SK-N-SH (cell line): ENCODE data around the gene RABGAP1L. TPM values are rescaled to one million over a fixed set of nuclear protein-coding genes. Genes with fewer than 3 reads are reported as not detected.

Experiments used
- CTCF ChIA-PET: fragments of 300-600, 350-600 bp; formaldehyde crosslinking; extraction: SDS; loops from one replicate; lab custom pipeline; 2021; lab: Yijun Ruan, JAX
- POLR2A ChIA-PET: fragments of 350-600 bp; sonication (Branson Sonifier 250); formaldehyde crosslinking; extraction: SDS; loops from one replicate; lab custom pipeline; 2020; ENCODE audit warnings: antibody characterized with exemption, inconsistent platforms; lab: Yijun Ruan, JAX
- DNase-seq: peaks from one replicate; pipeline ENCODE4 v3.0.0; 2012
- H2AFZ ChIP-seq: fragments of 200-600 bp; sonication (generic); 2 replicates; pipeline ENCODE4 v1.8.1; 2016; ENCODE audit warnings: antibody characterized with exemption, mild to moderate bottlenecking, low read depth
- H3F3A ChIP-seq: fragments of 200-600 bp; sonication (generic); replicated peaks from 2 replicates; pipeline ENCODE3; 2016; ENCODE audit warnings: antibody characterized with exemption, mild to moderate bottlenecking; ENCODE audit not compliant: insufficient read depth
- H3K27ac ChIP-seq, 2 experiments: fragments of 200-500 bp in 1 of 2; fragments of 200-600 bp in 1 of 2; sonication (Bioruptor generic) in 1 of 2; sonication (generic), shearing (Covaris generic) in 1 of 2; 2 replicates each; pipeline versions ENCODE4 v1.5.1 to v1.6.1; 2014 to 2016; ENCODE audit warnings: low read depth in 2 of 2, inconsistent platforms in 1 of 2, low read length in 1 of 2, mild to moderate bottlenecking in 1 of 2, mixed read lengths in 1 of 2
- H3K27me3 ChIP-seq: fragments of 200-600 bp; sonication (generic), shearing (Covaris generic); 2 replicates; pipeline ENCODE4 v1.6.1; 2016; ENCODE audit warnings: mixed run types; ENCODE audit not compliant: insufficient read depth
- H3K36me3 ChIP-seq, 2 experiments: fragments of 200-500 bp in 1 of 2; fragments of 200-600 bp in 1 of 2; sonication (Bioruptor generic) in 1 of 2; sonication (generic) in 1 of 2; replicated peaks in 1 of 2; 2 replicates each; pipeline versions ENCODE3 to v1.5.1; 2014 to 2016; ENCODE audit warnings: low read length in 1 of 2, mild to moderate bottlenecking in 1 of 2; ENCODE audit not compliant: insufficient read depth in 2 of 2, control insufficient read depth in 1 of 2
- H3K4me1 ChIP-seq, 2 experiments: fragments of 200-500 bp in 1 of 2; fragments of 200-600 bp in 1 of 2; sonication (Bioruptor generic) in 1 of 2; sonication (generic), shearing (Covaris generic) in 1 of 2; 2 replicates each; pipeline versions ENCODE4 v1.5.1 to v1.6.1; 2014 to 2016; ENCODE audit warnings: low read depth in 1 of 2, low read length in 1 of 2, mixed run types in 1 of 2; ENCODE audit not compliant: insufficient read depth in 2 of 2, control insufficient read depth in 1 of 2
- H3K4me2 ChIP-seq: fragments of 200-600 bp; sonication (generic), shearing (Covaris generic); 2 replicates; pipeline ENCODE4 v1.6.1; 2017; ENCODE audit warnings: mixed run types
- H3K4me3 ChIP-seq, 2 experiments: fragments of 200-500 bp in 1 of 2; fragments of 200-600 bp in 1 of 2; sonication (Bioruptor generic) in 1 of 2; sonication (generic), shearing (Covaris generic) in 1 of 2; 2 replicates each; pipeline versions ENCODE4 v1.5.1 to v1.8.1; 2014 to 2016; ENCODE audit warnings: low read depth in 2 of 2, inconsistent platforms in 1 of 2, low read length in 1 of 2, mild to moderate bottlenecking in 1 of 2, mixed read lengths in 1 of 2, moderate library complexity in 1 of 2
- H3K79me2 ChIP-seq: fragments of 200-600 bp; sonication (generic); 2 replicates; pipeline ENCODE4 v1.8.1; 2017; ENCODE audit warnings: mild to moderate bottlenecking; ENCODE audit not compliant: insufficient read depth
- H3K9ac ChIP-seq: fragments of 200-600 bp; sonication (generic); 2 replicates; pipeline ENCODE4 v1.6.1; 2017; ENCODE audit warnings: mixed run types
- H3K9me2 ChIP-seq: fragments of 200-600 bp; sonication (generic); 2 replicates; pipeline ENCODE4 v1.6.1; 2017; ENCODE audit warnings: mixed run types
- H3K9me3 ChIP-seq: fragments of 200-600 bp; sonication (generic); 2 replicates; pipeline ENCODE4 v1.6.1; 2017; ENCODE audit warnings: mixed run types, mild to moderate bottlenecking, moderate library complexity
- H4K20me1 ChIP-seq: fragments of 200-600 bp; sonication (generic); 2 replicates; pipeline ENCODE4 v1.6.1; 2017; ENCODE audit warnings: mild to moderate bottlenecking, mixed run types; ENCODE audit not compliant: insufficient read depth
- CHD2 ChIP-seq: fragments of 150-350 bp; IDR thresholded peaks from 2 replicates; pipeline ENCODE4 v1.6.1; 2018; ENCODE audit warnings: low read length; ENCODE audit not compliant: partially characterized antibody
- CTCF ChIP-seq: fragments of 200-600 bp; sonication (generic); IDR thresholded peaks from 2 replicates; pipeline ENCODE4 v1.6.1; 2017; ENCODE audit warnings: antibody characterized with exemption, mild to moderate bottlenecking, moderate library complexity
- EP300 ChIP-seq, 2 experiments: IDR thresholded peaks; 2 replicates each; pipeline versions ENCODE4 v1.4.0 to v1.6.1; 2012; ENCODE audit warnings: borderline replicate concordance in 1 of 2, low read depth in 1 of 2, low read length in 1 of 2
- FOXJ3 ChIP-seq: sonication (generic); formaldehyde crosslinking; IDR thresholded peaks from 2 replicates; pipeline ENCODE4 v1.5.1; 2020; ENCODE audit warnings: mild to moderate bottlenecking, missing genetic modification reagents
- GABPA ChIP-seq: IDR thresholded peaks from 2 replicates; pipeline ENCODE4 v1.4.0; 2012; ENCODE audit warnings: low read depth, mild to moderate bottlenecking
- JUND ChIP-seq: IDR thresholded peaks from 2 replicates; pipeline ENCODE4 v1.4.0; 2012
- MEF2A ChIP-seq: IDR thresholded peaks from 2 replicates; pipeline ENCODE4 v1.4.0; 2012; ENCODE audit warnings: low read depth, borderline replicate concordance
- MXI1 ChIP-seq: IDR thresholded peaks from 2 replicates; pipeline ENCODE4 v1.6.1; 2012; ENCODE audit warnings: mild to moderate bottlenecking, low read depth, low read length, improper control_type of control experiment
- NFIC ChIP-seq: IDR thresholded peaks from 2 replicates; pipeline ENCODE4 v1.4.0; 2012; ENCODE audit warnings: borderline replicate concordance
- NRF1 ChIP-seq: IDR thresholded peaks from 2 replicates; pipeline ENCODE4 v1.6.1; 2012; ENCODE audit warnings: low read depth, mild to moderate bottlenecking, low read length
- POLR2AphosphoS5 ChIP-seq: IDR thresholded peaks from 2 replicates; pipeline ENCODE4 v1.6.1; 2012; ENCODE audit warnings: low read depth, low read length
- RCOR1 ChIP-seq: fragments of 150-350 bp; IDR thresholded peaks from 2 replicates; pipeline ENCODE4 v1.6.1; 2017; ENCODE audit warnings: antibody characterized with exemption, low read length
- RFX5 ChIP-seq: IDR thresholded peaks from 2 replicates; pipeline ENCODE4 v1.6.1; 2012; ENCODE audit warnings: mild to moderate bottlenecking, improper control_type of control experiment, low read length
- SIN3A ChIP-seq: IDR thresholded peaks from 2 replicates; pipeline ENCODE4 v1.6.1; 2012; ENCODE audit warnings: low read depth, mild to moderate bottlenecking, low read length, moderate library complexity, borderline replicate concordance
- SMC3 ChIP-seq: IDR thresholded peaks from 2 replicates; pipeline ENCODE4 v1.6.1; 2012; ENCODE audit warnings: low read depth, low read length, improper control_type of control experiment
- TCF12 ChIP-seq: IDR thresholded peaks from 2 replicates; pipeline ENCODE4 v1.4.0; 2012
- USF1 ChIP-seq: IDR thresholded peaks from 2 replicates; pipeline ENCODE4 v1.4.0; 2012; ENCODE audit warnings: low read depth, borderline replicate concordance
- YY1 ChIP-seq: IDR thresholded peaks from 2 replicates; pipeline ENCODE4 v1.4.0; 2012; ENCODE audit warnings: low read depth, mild to moderate bottlenecking
- WGBS: methylation state at CpG from one replicate; pipeline ENCODE4 v1.1.6; 2017; ENCODE audit warnings: low lambda C conversion rate; 5-methylcytosine and 5-hydroxymethylcytosine counted together
- polyA plus RNA-seq, 3 experiments: library from polyadenylated mRNA; depleted of rRNA; stranded (reverse); fragments of >200 nt; gene quantifications; 2 replicates each; pipeline ENCODE4 v1.2.3, GENCODE V29; 2012
- TF ChIP-seq, protein P1 (sequence below): IDR thresholded peaks from 2 replicates; pipeline ENCODE4; 2012
- TF ChIP-seq, protein P2 (sequence below): fragments of 150-350 bp; IDR thresholded peaks from 2 replicates; pipeline ENCODE4 v1.6.1; 2016; ENCODE audit warnings: mild to moderate bottlenecking, low read depth, low read length
- TF ChIP-seq, protein P3 (sequence below): IDR thresholded peaks from 2 replicates; pipeline ENCODE4 v1.4.0; 2012; ENCODE audit warnings: low read depth, borderline replicate concordance
- TF ChIP-seq, protein P4 (sequence below): IDR thresholded peaks from 2 replicates; pipeline ENCODE4 v1.6.1; 2012; ENCODE audit warnings: mild to moderate bottlenecking, low read depth, low read length, moderate library complexity
- TF ChIP-seq, protein P5 (sequence below): fragments of 150-350 bp; IDR thresholded peaks from 2 replicates; pipeline ENCODE4 v1.6.1; 2017; ENCODE audit warnings: antibody characterized with exemption, low read length, low read depth, borderline replicate concordance

Gene RABGAP1L
- polyA plus RNA-seq, 1 of the 3 experiments (the other 2 are of a cell fraction), result 7.2 TPM

DNA sequence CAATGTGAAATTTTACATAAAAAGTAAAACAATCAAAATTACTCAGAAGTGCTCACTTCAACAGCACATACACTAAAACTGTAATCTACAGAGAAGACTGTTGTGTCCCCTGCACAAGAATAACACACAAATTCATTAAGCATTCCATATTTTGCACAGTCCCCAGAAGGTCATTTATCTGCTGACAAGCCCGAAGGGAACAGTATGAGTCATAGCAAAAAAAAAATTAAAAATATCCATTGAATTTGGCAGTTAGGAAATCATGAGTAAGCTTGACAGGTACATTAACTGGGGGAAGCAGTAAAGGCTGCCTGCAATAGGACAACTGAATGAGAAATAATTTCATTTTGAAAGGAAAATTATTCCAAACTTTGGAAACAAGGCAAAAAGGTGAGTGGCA is 837.2 kb downstream of the RABGAP1L start:
- Histone ChIP-seq H3F3A (peaks cover 4% of the 10 kb centered on the region), H3K9ac (no peak overlapping the region), H3K27ac (peak overlapping the region in 1 of 2 experiments; percentile 25; a peak in 1 of 4 replicates), H3K4me2 (no peak overlapping the region), H3K79me2 (peaks cover 15% of the 10 kb centered on the region), H3K9me3 (no peaks in the 10 kb centered on the region), H3K36me3 (peaks cover 4 to 9% of the 10 kb centered on the region in 2 experiments), H3K9me2 (no peaks in the 10 kb centered on the region), H3K4me1 (peaks cover 0 to 6% of the 10 kb centered on the region in 2 experiments; a peak in 2 of 4 replicates), H3K27me3 (no peaks in the 10 kb centered on the region), H2AFZ (no peak overlapping the region), H4K20me1 (no peaks in the 10 kb centered on the region), H3K4me3 (no peak overlapping the region)
- ChIA-PET POLR2A (interaction anchor here (0.6 kb wide), 1 partner anchor 228 kb away, joined by 4 read pairs; no protein-coding TSS in a partner anchor), CTCF (interaction anchor here (1.1 to 2.2 kb wide), 2 partner anchors 14 to 226 kb away, joined by 5 to 7 read pairs; no protein-coding TSS in a partner anchor)
- no peak for DNase-seq
- WGBS, result 15% methylated on average over 1 of the region's 1 CpG
- no peak for TF ChIP-seq MXI1
- TF ChIP-seq, protein P1, sequence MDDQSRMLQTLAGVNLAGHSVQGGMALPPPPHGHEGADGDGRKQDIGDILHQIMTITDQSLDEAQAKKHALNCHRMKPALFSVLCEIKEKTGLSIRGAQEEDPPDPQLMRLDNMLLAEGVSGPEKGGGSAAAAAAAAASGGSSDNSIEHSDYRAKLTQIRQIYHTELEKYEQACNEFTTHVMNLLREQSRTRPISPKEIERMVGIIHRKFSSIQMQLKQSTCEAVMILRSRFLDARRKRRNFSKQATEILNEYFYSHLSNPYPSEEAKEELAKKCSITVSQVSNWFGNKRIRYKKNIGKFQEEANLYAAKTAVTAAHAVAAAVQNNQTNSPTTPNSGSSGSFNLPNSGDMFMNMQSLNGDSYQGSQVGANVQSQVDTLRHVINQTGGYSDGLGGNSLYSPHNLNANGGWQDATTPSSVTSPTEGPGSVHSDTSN, result peak; percentile 67
- 0 out of 2 replicates have a peak, but pooled peaks have one; percentile 8 for TF ChIP-seq TCF12
- no peak for TF ChIP-seq NRF1
- no peak for TF ChIP-seq YY1
- TF ChIP-seq, protein P2, sequence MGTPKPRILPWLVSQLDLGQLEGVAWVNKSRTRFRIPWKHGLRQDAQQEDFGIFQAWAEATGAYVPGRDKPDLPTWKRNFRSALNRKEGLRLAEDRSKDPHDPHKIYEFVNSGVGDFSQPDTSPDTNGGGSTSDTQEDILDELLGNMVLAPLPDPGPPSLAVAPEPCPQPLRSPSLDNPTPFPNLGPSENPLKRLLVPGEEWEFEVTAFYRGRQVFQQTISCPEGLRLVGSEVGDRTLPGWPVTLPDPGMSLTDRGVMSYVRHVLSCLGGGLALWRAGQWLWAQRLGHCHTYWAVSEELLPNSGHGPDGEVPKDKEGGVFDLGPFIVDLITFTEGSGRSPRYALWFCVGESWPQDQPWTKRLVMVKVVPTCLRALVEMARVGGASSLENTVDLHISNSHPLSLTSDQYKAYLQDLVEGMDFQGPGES, result no peak
- no peak for TF ChIP-seq SMC3
- no peak for TF ChIP-seq CHD2
- TF ChIP-seq, protein P3, sequence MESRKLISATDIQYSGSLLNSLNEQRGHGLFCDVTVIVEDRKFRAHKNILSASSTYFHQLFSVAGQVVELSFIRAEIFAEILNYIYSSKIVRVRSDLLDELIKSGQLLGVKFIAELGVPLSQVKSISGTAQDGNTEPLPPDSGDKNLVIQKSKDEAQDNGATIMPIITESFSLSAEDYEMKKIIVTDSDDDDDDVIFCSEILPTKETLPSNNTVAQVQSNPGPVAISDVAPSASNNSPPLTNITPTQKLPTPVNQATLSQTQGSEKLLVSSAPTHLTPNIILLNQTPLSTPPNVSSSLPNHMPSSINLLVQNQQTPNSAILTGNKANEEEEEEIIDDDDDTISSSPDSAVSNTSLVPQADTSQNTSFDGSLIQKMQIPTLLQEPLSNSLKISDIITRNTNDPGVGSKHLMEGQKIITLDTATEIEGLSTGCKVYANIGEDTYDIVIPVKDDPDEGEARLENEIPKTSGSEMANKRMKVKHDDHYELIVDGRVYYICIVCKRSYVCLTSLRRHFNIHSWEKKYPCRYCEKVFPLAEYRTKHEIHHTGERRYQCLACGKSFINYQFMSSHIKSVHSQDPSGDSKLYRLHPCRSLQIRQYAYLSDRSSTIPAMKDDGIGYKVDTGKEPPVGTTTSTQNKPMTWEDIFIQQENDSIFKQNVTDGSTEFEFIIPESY, result no peak
- TF ChIP-seq SIN3A, result no peak
- no peak for TF ChIP-seq RCOR1
- no peak for TF ChIP-seq POLR2AphosphoS5
- TF ChIP-seq, protein P4, sequence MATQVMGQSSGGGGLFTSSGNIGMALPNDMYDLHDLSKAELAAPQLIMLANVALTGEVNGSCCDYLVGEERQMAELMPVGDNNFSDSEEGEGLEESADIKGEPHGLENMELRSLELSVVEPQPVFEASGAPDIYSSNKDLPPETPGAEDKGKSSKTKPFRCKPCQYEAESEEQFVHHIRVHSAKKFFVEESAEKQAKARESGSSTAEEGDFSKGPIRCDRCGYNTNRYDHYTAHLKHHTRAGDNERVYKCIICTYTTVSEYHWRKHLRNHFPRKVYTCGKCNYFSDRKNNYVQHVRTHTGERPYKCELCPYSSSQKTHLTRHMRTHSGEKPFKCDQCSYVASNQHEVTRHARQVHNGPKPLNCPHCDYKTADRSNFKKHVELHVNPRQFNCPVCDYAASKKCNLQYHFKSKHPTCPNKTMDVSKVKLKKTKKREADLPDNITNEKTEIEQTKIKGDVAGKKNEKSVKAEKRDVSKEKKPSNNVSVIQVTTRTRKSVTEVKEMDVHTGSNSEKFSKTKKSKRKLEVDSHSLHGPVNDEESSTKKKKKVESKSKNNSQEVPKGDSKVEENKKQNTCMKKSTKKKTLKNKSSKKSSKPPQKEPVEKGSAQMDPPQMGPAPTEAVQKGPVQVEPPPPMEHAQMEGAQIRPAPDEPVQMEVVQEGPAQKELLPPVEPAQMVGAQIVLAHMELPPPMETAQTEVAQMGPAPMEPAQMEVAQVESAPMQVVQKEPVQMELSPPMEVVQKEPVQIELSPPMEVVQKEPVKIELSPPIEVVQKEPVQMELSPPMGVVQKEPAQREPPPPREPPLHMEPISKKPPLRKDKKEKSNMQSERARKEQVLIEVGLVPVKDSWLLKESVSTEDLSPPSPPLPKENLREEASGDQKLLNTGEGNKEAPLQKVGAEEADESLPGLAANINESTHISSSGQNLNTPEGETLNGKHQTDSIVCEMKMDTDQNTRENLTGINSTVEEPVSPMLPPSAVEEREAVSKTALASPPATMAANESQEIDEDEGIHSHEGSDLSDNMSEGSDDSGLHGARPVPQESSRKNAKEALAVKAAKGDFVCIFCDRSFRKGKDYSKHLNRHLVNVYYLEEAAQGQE, result no peak
- TF ChIP-seq FOXJ3 (CRISPR knock-in tag), result no peak
- TF ChIP-seq RFX5, result no peak
- no peak for TF ChIP-seq GABPA
- no peak for TF ChIP-seq MEF2A
- no peak for TF ChIP-seq EP300 (IDR thresholded peaks at IDR 0.05; ENCODE audit: borderline replicate concordance in 1 of 2, low read depth in 1 of 2, low read length in 1 of 2)
- TF ChIP-seq CTCF, result no peak
- TF ChIP-seq NFIC, result no peak
- peak; percentile 47 for TF ChIP-seq JUND
- no peak for TF ChIP-seq USF1
- TF ChIP-seq, protein P5, sequence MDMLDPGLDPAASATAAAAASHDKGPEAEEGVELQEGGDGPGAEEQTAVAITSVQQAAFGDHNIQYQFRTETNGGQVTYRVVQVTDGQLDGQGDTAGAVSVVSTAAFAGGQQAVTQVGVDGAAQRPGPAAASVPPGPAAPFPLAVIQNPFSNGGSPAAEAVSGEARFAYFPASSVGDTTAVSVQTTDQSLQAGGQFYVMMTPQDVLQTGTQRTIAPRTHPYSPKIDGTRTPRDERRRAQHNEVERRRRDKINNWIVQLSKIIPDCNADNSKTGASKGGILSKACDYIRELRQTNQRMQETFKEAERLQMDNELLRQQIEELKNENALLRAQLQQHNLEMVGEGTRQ, result no peak
